A172 (cell line): ENCODE results near the gene FAM241A. TPM values are rescaled to one million over a fixed set of nuclear protein-coding genes. Genes with fewer than 3 reads are reported as not detected.
"Not testable (repeated sequence)": the region's sequence is repeated elsewhere in the genome, so short reads cannot be mapped to it uniquely, and the experiment has no call there.

Experiments used
- DNase-seq: peaks from one replicate; pipeline ENCODE4 v3.0.0-alpha.2; 2015; ENCODE audit warnings: low spot score
- total RNA-seq: library from RNA; depleted of rRNA; stranded (reverse); fragments of >200 nt; shearing (Covaris generic); gene quantifications from 2 replicates; pipeline ENCODE4 v1.2.3, GENCODE V29; 2014; rRNA removed

FAM241A gene
- total RNA-seq = 0.62 and 0.79 TPM in 2 replicates

DNA sequence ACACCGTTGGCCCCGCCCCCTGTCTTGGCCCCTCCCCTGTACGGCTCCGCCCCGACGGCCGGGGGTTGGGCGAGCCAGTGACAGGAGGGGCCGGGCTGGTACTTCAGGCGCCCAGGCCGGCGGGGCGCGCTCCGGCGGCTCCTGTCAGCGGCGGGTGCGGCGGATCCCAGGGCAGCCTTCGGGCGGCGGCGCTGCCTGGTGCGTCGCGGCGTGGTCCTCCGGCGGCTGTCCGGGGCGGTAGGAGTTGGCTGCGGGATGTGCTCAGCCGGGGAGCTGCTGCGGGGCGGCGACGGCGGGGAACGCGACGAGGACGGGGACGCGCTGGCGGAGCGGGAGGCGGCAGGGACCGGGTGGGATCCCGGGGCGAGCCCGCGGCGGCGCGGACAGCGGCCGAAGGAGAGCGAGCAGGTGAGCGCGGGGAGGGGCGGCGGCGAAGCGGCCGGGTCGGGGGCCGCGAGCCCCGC is at the start of gene FAM241A:
FAM241A (plus strand) TSS at position 129 of the 464 bp plus-strand sequence; CDS start at position 256, 127 bp downstream.
- DNase-seq = peak; percentile 25

DNA sequence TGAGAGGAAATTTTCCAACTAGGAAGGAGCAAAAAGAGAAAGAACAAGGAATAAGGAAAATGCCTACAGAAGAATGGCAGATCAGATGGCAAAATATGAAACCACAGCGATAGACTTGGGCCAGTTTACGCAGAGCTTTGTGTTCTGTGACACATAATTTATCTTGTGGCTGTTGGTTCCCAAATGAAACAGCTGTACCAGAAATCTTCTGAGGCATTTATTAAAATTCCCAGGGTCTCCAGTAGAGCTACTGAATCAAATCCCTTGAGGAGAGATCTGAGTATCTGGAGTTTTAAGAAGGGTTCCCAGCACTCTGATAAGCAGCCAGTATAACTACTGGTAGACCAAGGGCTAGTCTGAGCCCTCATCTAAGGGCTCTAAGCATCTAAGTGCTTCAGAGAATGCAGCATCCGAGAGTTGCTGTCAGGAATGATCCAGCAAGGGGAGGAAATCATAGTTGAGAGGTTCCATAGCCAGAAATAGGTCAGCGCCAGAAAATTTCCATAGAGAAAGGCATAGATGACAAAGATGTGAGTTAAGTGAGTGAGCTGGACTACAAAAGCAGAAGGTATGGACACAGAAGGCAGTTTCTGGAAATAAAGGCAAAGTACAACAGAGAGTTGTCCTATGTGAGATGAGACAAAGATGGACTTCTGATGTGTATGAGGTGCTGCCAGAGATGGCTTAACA is 46.3 kb upstream of the FAM241A start:
- DNase-seq = no peak

DNA sequence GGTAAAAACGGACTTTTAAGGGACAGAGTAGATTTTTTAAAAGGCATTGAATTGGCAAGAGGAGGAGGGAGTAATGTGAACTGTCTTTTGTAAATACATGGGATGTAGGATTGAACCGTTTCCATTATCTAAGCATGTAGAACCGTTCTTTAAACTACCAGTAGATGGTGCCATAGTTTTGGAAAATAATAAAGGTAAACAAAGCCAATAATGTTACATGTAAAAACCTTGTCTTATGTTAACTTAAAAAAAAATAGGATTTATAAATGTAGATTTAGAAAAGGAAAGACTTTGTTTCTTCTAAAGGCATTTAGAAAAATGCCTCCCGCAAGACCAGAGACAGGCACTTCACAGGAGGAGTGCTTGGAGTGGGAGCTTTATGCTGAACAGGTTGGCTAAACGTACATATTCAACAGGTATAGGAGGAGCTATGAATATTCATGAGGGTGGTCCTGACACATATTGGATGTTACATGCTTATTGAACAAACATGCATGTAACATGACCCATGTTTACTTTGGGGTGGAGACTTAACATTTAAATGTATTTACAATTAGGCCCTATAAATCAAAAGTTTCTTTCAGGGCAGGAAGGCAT is 45.5 kb upstream of the FAM241A start:
- DNase-seq = peak; percentile 39

DNA sequence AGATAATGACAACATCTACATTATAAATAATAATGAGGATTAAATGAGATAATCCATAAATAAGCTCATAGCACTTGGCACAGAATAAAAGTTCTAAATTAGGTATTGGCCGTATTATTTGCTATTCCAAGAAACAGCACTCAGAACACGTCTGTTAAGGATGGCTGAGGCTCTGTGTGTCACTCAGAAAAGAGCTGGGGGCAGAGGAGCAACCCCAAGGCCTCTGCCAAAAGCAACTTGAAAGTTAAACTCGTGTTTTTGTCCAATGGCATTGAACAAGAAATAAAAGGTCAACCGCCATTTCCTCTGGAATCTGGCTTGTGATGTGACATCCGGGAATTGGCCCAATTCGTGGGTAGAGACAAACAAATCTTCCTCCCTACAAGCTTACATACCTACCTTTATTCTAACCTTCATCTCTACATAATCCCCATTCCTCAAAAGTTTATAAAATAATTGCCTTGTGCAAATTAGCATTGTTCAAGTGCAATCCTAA is 42.3 kb upstream of the FAM241A start:
- DNase-seq = no peak

DNA sequence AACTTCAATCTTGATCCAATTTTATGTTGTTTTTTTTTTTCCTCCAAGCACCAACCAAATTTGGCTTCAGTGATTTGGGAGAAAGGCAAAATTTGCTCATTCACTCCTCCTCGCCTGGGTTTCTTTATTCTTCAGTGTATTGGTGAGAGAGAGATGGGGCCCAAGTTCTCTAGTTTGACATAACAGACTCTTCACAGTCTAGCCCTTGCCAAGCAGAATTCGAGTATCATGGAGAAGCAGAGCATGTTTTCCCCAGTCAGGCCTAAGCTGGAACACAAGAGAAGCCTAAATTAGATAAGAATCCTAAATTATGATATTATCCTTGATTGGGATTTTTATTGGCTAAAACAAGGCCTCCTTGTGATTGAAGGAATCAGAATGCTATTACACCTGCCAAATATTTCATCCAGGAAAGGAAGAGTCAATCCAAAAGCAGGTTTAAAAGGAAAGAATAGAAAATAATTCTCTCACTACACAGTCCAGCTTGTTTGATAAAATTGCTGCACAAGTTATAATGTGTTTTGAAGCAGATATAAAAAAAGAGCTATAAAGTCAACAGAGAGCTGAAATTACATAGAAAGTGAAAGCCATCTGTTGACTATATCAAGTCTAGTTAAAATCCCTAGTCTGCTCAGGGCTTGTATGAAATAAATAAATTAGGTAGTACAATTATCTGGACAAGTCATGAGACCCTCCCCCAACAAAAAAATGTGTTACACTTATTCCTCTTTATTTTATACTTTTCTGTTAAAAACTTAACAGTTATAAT is 39.9 kb upstream of the FAM241A start:
- DNase-seq = no peak

DNA sequence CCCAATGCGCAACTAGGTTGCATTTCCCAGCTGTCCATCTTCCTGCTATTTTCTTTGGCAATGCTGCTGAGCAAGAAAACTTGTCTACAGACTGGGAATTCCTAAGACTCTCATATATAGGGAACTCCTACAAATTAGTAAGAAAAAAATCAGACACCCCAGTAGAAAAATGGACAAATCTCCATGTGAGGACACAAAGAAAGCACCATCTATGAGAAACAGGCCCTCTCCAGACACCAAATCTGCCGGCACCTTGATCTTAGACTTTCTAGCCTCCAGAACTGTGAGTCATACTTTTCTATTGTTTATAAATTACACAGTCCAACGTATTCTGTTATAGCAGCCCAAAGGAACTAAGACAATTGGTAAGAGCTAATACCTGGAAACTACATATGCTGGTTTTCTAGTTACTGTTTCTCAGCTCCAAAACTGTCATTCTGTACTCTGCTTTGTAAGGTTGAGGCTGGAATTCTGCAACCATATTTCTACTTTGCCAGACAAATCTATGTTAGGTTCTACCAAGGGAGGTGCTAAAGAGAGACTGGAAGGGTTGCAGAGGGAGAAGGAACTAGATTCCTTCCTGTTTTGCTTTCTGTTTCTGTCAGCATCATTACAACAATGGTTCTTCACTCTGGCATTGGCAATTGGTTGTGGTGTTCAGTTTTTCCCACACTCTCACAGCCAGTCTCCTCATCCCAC is 35.7 kb upstream of the FAM241A start:
- peak; percentile 22 for DNase-seq

DNA sequence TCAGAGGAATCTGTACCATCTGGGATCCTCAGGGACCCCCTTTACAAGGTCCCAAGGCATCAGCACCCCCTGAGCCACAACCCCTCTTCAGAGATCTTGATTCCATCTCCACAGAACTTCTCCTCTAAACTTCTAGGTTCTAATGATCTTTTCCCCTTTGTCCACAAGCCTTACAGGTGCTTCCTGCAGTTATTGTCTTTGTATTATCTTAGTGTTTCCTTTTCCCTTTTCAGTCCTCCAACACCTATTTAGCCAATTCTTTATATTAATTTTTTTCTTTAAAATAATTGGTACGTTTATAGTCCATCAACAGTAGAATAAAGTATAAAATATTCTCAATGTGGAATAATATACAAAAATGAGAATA is 35.2 kb upstream of the FAM241A start:
- DNase-seq = no peak

DNA sequence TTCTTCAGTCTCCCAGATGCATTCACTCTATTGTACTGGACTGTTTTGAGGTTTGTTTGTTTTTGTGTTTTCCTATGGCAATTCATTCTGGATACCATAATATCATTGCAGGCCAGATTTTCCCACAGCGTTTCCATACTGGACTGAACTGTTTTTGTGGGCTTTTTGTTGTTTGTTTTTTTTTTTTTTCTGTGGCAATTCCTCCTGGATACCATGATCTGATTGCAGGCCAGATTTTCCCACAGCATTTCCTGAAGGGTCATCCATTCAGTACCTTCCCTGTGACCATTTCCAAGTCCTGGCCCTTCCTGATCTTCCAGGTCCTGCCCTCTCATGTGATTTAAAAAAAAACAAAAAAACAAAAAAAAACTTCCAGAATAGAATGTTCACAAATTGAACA is 33.9 kb upstream of the FAM241A start:
- no peak for DNase-seq

DNA sequence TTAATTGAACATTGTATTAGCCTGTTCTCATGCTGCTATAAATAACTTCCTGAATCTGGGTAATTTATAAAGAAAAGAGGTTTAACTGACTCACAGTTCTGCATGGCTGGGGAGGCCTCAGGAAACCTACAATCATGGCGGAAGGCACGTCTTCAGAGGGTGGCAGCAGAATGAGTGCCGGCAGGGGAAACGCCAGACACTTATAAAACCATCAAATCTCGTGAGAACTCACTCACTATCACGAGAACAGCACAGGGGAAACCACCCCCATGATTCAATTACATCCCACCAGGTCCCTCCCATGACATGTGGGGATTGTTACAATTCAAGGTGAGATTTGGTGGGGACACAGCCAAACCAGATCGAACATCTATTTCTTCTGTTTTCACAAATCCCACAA is 33.2 kb upstream of the FAM241A start:
- not testable (repeated sequence) for DNase-seq

DNA sequence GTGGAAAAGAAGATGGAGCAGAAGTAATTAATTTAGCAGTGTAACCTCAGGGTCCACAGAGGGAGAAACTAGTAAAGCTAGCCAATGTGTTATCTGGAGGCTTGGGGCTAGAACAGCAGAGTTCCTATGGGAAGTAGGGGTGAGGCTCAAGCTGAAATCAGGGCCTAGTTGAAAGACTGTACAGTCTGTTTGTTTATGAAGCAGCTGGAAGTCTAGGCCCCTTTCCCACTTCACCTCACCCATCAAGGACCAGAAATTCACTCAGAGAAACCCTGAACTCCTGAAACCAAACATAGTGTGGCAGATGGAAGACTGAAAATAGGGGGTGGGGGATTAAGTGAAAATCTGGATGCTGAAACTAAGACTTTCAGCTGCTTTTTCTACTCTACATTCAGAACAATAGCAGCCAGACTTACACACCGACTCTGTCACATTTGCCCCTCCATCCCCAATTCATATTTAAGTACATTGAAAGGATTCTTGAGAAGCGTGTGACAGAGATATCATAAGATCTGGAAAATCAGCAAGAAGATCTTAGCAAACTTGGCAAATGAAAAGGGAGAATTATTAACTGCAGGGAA is 32.6 kb upstream of the FAM241A start:
- no peak for DNase-seq

DNA sequence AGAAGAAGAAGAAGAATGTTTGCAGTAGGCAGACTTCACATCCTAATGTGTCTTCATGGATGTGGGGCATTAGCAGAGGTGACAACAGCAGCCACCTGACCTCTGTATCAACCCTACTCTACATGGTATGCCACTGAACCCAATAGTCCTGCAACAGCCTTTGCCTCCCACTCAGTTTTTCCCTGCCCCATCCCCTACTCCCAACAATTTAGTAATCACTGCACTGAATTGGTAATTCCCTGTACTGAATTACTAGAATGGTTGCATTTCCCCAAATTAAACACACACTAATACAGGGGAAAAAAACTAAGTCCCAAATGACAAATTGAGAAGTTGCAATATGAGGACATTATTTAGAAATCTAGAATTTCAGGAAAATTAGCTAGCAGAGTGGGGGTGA is 31.4 kb upstream of the FAM241A start:
- no peak for DNase-seq

DNA sequence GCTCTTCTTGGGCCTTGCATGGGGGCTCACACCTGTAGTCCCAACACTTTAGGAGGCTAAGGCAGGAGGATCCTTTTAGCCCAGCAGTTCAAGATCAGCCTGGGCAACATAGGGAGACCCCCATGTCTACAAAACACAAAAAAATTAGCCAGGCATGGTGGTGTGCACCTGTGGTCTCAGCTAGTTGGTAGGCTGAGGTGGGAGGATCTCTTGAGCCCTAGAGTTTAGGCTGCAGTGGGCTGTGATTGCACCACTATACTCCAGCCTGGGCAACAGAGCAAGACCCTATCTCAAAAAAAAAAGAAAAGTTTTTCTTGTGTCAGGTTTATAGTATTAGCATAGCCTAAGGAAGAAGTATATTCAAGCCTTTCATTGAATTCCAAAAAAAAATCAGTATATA is 30.8 kb upstream of the FAM241A start:
- DNase-seq = no peak

DNA sequence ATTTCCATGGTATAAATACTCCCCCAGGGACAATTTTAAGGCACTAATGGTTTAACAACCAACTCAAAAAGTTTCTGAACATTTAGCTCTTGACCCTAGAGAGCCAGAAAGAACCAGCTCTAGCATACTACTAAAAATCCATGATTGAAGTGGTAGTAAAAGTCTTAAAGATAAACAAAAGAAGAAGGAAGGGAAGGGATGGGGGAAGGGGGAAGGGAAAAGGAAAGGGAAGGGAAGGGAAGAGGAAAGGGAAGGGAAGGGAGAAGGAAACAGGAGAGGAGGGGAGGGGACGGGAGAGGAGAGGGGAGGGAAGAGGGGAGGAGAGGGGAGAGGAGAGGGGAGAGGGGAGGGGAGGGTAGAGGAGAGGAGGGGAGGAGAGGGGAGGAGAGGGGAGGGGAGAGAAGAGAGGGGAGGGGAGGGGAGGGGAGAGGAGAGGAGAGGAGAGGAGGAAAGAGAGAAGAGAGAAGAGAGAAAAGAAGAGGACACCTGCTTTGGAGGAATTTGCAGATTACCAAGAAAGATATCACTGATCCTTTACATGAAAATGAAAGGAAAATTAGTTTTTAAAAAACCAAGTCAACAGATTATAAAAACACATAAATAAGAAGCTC is 26.4 kb upstream of the FAM241A start:
- no peak for DNase-seq

DNA sequence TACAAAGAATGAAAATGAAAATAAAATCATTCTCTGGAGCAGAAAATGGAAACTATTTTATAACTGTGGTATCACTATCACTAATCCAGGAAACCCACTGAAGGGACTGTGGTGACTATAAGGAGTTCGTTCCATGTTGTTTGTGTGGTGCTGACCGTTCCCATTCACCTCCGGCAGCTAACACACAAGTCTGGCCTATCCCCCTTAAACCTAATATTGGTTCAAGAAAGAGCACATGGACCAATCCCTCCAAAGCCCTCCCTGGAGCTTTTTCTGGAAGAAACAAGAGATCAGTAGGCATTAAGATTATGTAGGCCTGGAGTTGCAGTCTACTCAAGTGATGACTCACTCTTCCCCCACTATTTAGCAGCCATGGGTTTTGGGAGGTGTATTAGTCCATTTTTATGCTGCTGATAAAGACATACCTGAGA is 25.9 kb upstream of the FAM241A start:
- DNase-seq = no peak

DNA sequence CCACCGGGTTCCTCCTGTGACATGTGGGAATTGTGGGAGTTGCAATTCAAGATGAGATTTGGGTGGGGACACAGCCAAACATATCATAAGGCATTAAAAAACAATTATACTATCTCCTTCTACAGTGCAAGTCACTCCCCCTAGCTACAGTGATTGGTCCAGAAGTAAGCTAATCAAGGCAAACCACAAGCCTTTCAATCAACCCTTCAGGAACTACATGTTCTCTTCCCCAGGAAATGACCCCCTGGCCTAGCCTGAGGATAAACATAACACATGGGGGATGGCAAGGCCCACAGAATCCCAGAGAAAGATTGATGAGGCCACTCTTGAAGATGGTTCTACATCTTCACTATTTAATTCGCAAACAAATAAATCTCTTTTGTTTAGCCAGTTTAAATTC is 25.2 kb upstream of the FAM241A start:
- no peak for DNase-seq

DNA sequence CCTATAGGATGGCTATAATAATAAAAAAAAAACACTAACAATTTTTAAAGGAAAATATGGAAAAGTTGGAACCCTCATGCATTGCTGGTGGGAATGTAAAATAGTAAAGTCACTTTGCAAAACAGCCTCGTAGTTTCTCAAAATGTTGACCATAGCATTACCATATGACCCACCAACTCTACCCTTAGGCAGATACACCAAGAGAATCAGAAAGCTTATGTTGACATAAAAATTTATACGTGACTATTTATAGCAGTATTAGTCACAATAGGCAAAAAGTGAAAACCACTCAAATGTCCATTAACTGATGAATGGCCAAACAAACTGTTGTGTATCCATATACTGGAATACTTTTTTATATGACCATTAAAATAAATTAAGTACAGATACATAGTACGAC is 19.8 kb upstream of the FAM241A start:
- DNase-seq = no peak

DNA sequence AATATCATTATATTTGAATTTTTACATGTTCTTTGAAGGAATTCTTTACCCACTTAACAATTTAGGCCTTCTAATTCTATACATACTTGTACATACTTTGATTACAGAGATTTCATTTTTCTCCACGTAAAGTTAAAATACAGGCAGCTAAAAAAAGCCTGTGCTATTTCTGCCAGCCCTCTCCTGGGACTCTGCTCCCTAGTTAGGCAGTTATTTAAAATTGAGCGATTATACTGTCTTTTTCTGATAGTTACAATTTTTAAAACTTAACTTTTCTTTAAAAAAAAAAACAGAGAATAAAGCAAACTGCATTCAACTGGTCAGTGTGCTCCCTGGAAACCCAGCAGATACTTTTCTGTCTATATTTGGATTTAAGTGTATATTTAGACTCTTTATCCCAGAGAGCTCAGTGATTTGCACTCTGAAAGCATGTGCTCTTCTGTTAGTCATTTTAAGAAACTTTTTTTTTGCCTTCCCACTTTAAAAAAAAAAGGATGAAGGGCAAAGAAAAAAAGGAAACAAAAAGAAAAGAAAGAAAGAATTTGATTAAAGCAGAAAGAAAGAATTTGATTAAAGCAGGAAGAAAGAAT is 18.1 kb upstream of the FAM241A start:
- no peak for DNase-seq

DNA sequence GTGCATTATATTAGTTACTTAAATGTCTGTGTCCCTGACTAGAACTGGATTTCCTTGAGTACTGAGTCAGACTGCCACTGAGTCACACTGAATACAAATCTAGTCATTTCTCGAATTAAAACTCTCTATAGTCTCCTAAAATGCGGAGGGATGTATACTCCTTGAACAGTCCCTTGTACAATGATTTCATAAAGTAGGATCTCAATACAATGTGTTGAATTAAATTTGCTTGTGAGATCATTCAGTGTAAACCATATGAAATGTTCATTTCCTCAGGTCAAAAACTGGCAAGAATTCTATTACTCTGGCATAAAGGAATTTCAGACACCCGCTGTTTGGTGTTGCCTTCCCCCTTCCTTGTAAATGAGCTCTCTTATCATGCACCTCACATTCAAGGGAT is 17.5 kb upstream of the FAM241A start:
- no peak for DNase-seq

DNA sequence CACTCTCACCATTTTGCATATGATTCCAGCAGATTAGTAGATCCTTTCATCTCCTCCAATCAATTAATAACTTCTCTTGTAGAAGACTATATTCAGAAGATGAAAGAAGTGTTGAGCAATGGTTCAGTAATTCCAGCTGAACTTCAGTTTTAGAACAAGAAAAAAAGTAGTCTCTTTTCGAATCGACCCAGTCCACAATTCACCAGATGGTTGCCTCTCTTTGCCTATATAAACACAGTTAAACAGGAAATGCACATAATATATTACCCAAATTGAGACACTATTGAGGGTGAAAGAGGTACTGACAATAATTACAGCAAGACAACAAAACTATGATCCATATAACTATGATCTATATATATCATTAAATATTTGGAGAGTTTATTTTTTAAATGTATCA is 16.8 kb upstream of the FAM241A start:
- no peak for DNase-seq

DNA sequence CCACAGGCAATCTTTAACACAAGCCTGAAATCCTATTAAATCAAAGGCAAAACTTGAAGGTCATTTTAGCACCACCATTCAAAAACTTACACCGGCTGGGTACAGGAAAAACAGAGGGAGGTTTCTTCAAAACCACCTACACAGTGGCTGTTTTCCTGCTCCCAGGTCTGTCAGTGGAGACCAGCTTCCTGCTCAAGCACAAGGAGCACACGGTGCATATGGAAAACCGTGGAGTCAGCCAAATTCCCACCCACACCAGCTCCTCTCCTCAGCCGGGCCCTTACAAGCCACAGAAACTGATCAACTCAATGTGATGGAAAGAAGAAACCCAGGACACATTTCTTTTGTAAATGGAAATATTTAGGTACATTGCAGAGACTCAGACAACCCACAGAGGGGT is 14.3 kb upstream of the FAM241A start:
- DNase-seq = no peak

DNA sequence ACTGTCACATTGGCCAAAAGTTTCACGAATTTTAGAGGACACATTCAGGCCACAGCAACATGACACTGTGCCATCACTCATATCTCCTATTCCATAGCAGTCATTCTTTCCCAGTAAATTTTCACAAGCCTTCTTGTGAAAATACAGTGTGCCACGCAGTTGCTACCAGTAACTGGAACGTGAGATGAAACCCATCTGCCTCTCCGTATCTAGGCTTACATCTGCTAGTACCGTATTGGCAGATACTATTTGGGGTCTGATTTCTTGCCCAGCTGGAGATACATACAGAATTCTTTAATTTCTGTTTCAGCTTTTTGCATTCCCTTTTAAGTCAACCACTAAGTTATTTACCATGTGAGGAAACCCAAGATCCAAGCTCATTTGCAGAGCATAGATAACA is 8.7 kb upstream of the FAM241A start:
- DNase-seq = no peak
